Measurements from ENCODE around the gene PLEKHG4B.

PLEKHG4B gene

DNA sequence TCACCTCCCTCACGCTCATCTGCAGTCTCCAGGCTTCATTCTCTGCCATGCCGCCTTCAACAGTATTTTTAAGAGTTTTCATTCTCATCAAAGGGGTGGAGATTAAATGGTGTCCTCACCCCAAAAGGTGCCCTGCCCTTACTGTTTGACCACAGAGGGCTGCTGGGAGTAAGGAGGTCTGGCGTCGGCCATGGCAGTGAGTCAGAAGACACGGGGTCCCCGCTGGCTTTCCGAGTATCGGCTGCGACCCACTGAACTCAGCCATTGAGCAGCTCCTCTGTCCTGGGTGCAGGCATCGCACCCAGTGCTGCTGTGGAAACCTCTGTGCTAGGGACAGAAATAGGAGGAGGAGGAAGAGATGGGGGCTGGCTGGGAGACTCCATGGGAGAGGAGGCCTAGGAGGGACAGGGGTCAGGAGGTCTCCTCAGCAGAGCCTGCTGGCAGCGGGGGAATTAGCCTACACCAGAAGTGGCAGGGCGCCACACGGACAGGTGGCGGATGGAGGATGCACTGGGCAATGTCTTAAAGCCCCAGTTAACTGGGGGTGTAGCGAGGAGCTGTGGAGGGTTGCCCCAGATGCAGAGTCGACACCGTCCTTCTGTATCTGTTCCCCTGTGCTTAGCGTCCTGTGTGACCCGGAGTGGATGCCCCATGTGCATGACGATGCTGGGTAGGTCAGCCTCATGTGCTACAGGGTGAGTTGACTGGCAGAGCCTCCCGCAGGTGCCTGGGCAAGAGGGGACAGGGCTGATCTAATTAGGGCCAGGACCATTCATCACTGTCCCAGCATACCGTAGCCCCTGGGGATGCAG lies 15.4 kb upstream of the PLEKHG4B start:
- no peak for DNase-seq

DNA sequence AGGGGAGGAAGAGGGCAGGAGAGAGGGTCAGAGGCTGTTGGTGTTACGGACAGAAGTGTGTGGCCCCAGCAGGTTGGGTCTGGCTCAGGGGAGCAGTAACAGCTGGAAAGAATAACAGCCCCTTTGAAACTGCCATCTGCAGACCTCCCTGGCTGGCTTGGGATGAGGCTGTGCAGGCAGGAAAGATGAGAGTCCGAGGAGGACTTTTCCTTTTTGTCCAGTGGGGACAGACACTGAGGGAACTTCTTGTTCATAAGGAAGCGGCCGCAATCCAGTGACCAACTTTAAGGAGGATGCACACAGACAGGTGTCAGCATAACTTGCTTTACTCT lies 14.8 kb upstream of the PLEKHG4B start:
- no peak for DNase-seq

DNA sequence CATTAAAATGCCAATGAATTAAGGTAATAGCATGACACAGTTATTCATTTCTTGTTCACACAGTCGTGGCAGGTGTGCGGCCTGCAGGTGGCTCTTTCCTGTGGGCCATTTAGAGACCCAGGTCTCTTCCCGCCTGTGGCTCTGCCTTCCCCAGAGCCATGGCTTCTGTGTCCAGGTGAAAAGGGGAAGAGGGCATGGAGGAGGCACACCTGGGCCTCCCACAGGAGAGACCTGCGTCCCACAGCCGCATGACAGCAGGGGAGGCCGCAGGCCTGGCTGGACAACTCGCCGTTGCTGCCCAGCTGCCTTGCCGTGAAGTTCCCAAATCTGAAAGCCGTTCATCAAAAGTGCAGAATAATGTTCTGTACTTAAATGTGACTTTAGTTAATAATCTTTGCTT lies 14.4 kb upstream of the PLEKHG4B start:
- no peak for DNase-seq

DNA sequence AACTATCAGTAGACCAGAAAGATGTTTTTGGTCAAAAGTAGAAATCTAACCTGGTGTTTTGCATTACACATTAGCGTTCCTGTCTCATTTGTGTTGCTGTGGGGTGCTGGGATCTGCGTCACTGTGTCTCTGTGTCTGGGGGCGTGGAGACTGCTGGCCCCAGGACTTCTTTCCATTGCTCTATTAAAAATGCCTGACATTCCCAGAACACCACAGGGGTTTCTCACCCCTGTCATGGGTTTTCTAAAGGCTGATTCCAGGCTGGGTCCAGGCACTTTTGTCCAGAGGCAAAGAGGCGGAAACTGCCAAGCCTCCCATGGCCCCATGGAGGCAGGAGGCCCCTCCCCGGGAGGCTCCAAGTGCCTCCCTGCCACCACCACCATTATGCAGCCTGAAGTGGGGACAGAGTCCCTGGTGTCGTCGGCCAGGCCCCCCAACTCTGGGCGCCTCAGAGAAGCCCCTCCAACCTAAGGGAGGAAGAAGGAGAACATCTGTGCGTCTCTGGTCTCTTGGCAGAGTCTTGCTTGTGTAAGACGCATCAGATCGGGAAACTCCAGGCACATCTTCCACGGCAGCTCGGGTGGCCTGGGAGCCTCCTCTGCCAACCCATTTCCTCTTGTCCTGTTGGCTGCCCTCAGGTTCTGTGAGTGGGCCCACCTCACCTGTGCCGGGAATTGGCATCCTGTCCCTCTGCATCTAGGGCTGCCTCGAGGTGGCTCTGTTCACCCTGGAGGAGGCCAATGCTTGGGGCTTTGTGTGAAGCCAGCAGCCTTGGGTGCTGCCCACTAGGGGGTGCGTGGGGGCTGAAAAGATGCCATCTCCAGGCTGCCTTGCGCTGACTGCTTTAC lies 13.8 kb upstream of the PLEKHG4B start:
- peak; percentile 49 to 66 for DNase-seq

- no peak for DNase-seq
Measured at GRCh38 chr5:78805-79149, 13.2 kb upstream of the PLEKHG4B start.

GRCh38 chr5:79263-79662 lies 12.7 kb upstream of the PLEKHG4B start:
- no peak for DNase-seq

- no peak for DNase-seq
Measured at GRCh38 chr5:79821-80220, 12.1 kb upstream of the PLEKHG4B start.

DNA sequence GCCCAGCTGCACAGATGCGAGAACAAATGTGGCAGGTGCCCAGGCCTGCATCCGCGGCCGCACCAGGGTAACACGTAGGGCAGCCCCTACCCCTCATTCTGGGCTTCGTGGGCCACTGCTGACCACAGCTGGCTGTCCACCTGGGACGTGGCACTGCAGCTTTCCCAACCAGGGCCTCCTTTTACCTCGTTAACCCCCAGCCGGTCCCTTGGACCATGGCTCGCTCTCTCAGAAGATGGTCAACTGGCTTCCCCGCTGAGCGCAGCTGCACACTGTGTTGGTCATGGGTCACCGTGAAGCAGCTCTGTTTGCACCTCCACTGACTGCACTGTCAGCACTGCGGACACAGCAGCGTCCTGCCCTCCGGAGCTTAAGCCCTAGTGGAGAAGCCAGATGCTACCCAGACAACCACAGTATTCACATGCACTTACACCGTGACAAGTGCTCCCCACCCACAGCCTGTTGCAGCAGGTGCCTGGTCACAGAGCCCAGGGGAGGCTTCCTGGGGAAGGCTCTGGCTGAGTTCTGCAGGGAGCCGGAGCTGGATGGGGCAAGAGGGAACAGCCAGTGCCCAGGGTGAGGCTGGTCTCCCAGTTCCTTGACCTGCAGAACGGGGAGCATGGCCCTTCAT lies 10.5 kb upstream of the PLEKHG4B start:
- DNase-seq = no peak

- no peak for DNase-seq
Measured at GRCh38 chr5:82097-82496, 9.9 kb upstream of the PLEKHG4B start.

DNA sequence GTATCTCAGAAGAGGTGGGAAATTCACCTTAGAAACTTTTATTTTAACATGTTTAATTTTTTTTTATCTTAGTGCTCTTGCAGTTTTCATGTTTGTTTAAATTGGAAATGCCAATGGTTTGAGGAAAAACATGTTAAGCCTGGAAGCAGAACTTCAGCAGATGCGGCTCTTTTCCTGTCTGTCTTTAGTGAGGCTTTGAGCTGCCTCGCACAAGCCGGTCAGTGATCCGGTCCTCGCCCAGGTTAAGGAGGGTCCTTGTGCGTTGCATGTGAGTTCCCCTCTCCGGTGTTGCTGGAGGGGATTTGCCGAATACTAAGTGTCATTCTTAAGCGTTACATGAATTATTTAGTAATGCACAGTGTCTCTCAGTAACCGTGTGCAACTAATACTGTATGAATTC lies 9.4 kb upstream of the PLEKHG4B start:
- no peak for DNase-seq

DNA sequence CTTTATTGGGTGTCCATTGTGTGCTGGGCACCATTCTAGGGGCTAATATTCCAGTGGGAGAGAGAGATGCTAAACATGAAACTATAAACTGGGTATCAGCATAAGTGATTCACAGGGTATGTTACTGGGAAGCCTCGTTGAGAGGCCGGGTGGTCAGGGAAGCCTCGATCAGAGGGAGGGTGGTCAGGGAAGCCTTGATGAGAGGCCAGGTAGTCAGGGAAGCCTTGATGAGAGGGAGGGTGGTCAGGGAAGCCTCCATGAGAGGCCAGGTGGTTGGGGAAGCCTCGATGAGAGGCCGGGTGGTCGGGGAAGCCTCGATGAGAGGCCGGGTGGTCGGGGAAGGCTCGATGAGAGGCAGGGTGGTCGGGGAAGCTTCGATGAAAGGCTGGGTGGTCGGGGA lies 8.9 kb upstream of the PLEKHG4B start:
- no peak for DNase-seq

DNA sequence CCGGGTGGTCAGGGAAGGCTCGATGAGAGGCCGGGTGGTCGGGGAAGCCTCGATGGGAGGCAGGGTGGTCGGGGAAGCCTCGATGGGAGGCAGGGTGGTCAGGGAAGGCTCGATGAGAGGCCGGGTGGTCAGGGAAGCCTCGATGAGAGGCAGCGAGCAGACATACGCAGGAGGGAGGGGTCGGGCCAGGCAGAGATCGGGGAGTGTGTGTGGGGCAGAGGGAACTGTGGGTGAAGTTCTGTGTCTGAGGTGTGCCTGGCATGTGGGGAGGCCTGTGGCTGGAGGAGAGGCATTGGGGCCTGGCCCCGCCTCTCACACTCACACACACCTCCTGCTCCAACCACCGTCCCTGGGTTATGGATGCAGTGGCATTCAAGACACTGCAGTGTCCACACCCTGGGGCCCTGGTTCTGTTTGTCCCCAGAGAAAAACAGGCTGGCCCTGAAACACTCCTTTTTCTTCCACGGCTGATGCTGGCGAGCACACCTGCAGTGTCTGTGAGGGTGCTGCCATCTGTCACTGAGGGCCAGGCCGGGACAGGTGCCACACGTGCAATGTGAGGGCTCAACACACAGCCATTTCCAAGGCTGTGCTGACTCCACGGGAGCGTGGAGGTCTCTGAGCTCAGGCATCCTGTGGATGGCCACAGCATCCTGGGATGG lies 6.5 kb upstream of the PLEKHG4B start:
- no peak for DNase-seq

DNA sequence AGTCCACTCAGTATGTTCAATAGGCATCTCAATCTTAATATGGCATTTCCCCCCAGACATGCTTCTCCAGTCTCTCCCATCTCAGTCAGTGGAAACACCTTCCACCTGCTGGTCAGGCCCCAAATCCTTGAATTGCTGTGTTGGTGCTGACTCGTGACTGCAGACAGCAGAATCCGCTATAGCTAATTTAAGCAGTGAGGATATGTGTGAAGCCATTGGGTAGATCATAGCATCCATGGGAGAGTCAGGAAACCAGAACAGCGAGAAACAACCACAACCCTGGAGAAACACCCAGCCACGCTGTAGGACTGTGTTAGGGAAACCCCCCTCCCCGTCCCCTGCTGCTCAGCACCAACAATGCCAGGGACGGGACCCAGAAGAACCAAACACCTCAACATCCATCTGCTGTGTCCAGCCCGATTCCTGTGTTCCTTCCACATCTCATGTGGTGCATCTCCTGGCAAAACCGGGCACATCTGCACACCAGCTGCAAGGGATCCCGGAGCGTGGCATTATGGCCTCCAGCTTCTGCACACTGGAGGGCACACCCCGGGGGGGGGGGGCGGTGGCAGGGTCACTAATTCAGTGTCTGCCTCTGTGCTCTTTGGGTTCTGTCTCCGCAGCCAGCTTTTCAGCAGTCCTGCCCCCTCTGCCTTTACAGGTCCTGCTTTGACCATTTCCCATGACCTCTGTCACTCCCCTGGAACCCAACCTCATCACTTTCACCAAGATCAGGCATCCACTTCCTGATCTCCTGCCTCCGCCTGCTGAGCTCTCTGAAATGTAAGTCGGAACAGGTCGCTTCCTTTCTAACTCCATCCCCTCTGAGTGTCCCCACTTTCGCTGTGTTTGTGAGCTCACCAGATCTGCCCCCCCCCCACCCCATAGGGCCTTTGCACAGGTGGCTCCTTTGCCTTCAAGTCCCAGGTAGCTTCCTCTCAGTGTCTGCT lies 2.4 kb upstream of the PLEKHG4B start:
- no peak for DNase-seq

DNA sequence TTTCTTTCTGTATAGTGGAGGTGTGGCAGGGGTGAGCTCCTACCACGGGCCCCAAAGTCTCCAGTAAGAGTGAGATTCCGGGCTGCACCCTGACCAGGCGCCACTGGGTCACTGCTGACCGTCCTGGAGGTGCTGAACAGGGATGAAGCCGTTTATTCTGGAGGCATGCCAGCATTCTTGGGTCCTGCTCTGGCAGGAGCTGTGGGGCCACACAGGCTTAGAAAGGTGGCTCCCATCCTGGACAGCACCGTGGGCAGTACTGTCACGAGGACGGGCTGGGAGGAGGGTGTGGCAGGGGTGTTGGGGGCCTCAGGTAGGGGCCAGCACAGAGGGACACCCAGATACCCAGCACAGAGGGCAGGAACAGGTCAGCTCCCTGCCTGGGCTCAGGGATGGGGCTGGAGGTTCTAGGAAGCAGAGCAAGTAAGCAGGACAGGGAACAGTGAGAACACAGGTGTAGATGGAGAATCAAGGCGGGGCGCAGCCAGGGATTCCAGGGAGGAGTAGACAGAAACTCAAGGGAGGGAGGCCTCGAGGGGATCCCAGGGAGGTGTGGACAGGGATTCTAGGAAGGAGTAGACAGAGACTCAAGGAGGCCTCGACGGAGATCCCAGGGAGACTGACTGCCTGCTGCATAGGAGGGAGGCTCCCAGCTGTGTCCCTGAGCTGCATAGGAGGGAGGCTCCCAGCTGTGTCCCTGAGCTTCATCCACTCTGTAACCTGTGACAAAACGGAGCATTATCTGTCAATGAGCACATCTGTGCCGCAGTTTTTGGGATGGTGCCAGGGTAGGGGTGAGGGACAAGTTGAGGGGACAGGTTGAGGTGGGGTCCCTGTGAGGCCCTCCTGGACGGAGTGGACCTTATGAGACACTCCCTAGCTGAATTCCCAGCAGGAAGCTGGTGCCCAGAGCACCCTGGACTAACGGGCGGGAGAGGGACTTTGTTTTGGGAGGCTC lies 1.1 kb upstream of the PLEKHG4B start:
- no peak for DNase-seq

DNA sequence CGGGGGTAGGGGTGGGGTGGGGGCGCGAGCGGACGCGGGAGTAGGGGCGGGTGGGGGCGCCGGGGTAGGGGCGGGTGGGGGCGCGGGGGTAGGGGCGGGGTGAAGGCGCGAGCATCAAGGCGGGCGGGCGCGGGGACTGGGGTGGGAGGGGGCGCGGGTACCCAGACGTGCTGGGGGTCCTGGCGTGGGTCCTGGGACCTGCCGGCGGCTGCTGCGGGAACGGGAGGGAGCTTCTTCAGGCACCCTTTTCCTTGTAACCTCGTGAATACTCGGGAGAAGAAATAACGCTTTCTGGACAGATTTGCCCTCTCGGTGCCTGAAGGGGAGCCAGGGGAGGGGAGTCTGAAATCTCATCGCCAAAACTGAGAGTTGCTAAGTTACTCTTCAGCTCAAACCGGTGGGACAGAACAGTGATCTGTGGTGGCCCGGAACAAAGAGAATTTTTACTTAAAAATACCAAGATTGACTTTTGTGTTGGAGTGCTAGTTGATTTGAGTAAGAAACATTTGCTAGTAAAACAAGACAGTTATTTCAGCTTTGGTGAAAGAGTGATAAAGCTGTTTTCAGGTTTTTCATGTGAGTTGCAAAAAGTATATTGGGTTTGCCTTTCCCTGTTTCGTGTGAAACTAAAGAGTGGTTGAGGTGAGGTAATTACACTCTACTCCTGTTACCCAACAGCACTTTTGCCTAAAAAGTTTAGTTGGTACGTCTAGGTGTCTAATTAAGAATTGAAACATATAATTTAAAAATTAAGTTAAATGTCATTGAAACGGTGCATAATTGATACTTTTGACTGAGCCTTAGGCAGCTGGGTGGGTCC lies 643 bp downstream of the PLEKHG4B start:
- no peak for DNase-seq

- no peak for DNase-seq
Measured at GRCh38 chr5:93221-93980, 1.4 kb downstream of the PLEKHG4B start.

DNA sequence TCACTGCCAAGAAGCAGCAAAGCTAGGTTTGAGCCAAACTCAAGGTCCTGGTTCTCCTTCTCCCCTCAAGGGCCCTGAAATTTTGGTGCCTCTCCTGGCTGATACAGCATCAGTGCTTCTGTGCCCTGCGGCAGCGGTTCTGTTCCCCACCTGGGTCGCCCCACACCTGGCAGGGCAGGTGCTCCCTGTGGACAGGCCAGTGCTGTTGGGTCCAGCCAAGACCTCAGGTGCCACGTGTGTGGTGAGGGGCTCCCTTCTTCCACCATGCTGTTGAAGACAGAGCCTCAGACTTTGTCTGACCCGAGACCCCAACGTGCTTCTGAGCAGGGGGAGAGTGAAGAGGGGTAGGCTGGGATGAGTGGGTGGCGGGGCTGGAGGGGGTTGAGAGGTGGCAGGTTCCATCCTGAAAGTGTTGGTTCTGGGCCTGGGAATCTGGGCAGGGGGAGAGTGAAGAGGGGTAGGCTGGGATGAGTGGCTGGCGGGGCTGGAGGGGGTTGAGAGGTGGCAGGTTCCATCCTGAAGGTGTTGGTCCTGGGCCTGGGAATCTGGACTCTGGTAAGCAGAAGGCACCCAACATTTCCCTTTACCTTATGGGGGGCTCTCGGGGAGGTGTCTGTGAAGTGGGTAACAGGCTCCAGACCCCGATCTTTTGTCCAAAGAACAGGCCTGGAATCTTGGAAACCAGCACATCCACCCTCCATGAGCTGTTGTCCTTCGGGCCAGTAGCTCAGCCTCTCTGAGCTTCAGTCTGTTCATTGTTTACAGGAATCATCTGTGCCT lies 2.3 kb downstream of the PLEKHG4B start:
- DNase-seq = no peak

GRCh38 chr5:95241-95980 lies 3.4 kb downstream of the PLEKHG4B start:
- DNase-seq = no peak
